K562 (cell line): Measurements from ENCODE around the gene PTPRT. TPM values are rescaled to one million over a fixed set of nuclear protein-coding genes. Genes with fewer than 3 reads are reported as not detected.

ENCODE experiments used
- ATAC-seq: fragments of 200-7000 bp; cut with Tn5 transposase; 3 replicates; pipeline ENCODE4 v1.9.1; 2020; ENCODE audit warnings: moderate library complexity
- BruUV-seq: library from RNA; stranded (reverse); fragments of 400-500 nt; replicated peaks from 2 replicates; lab custom pipeline; 2021; lab: Mats Ljungman, UMichigan
- CTCF ChIA-PET: fragments of 300-600 bp; formaldehyde crosslinking; extraction: SDS; loops from one replicate; lab custom pipeline; 2021; ENCODE audit warnings: low intra/inter-chr PET ratio; lab: Yijun Ruan, JAX
- POLR2A ChIA-PET: fragments of 300-600, 350-650 bp; sonication (Branson Sonifier 250); formaldehyde crosslinking; extraction: SDS; loops from one replicate; lab custom pipeline; 2021; ENCODE audit warnings: antibody characterized with exemption, inconsistent platforms; lab: Yijun Ruan, JAX
- DNase-seq, 4 experiments: peaks; one replicate each; pipeline versions ENCODE4 v3.0.0 to v3.0.0-alpha.2; 2011 to 2018; ENCODE audit warnings: low spot score in 3 of 4, mixed read lengths in 3 of 4; ENCODE audit errors: extremely low read depth in 1 of 4
- FAIRE-seq: peaks from 2 replicates; lab custom pipeline; 2011; peaks lifted over from hg19 to GRCh38; lab: Jason Lieb, UNC
- H2AFZ ChIP-seq: 2 replicates; pipeline ENCODE4 v1.6.0; 2011; ENCODE audit warnings: low read depth, low read length, control low read depth, inconsistent platforms
- H3K27ac ChIP-seq: fragments of 200-600 bp; 3 replicates; pipeline ENCODE4 v1.8.0; 2011; ENCODE audit warnings: low read depth, mild to moderate bottlenecking, control low read depth, inconsistent platforms, low read length, moderate library complexity, mixed read lengths; ENCODE audit errors: extremely low read depth
- H3K27me3 ChIP-seq, 2 experiments: fragments of 300-600 bp in 1 of 2; 2 replicates in 1 of 2; 3 replicates in 1 of 2; pipeline versions ENCODE4 v1.6.0 to v1.8.0; 2011; ENCODE audit warnings: inconsistent platforms in 2 of 2, low read length in 2 of 2, mild to moderate bottlenecking in 1 of 2, mixed read lengths in 1 of 2, moderate library complexity in 1 of 2; ENCODE audit not compliant: control insufficient read depth in 2 of 2, insufficient read depth in 2 of 2
- H3K36me3 ChIP-seq: fragments of 300-600 bp; 3 replicates; pipeline ENCODE4 v1.8.0; 2011; ENCODE audit warnings: mild to moderate bottlenecking, low read length, inconsistent platforms; ENCODE audit not compliant: control insufficient read depth, insufficient read depth
- H3K4me1 ChIP-seq, 2 experiments: fragments of 200-600 bp in 1 of 2; replicated peaks in 1 of 2; 2 replicates in 1 of 2; 3 replicates in 1 of 2; pipeline versions ENCODE4 v1.5.1 to v1.8.0; 2011; ENCODE audit warnings: inconsistent platforms in 2 of 2, low read length in 2 of 2, mild to moderate bottlenecking in 1 of 2, mixed read lengths in 1 of 2, moderate library complexity in 1 of 2; ENCODE audit not compliant: control insufficient read depth in 2 of 2, insufficient read depth in 2 of 2
- H3K4me2 ChIP-seq: 2 replicates; pipeline ENCODE4 v1.6.1; 2011; ENCODE audit warnings: low read length, control low read depth, inconsistent platforms, mixed read lengths; ENCODE audit not compliant: insufficient read depth
- H3K4me3 ChIP-seq: fragments of 200-600 bp; sonication (generic), shearing (Covaris generic); 2 replicates; pipeline ENCODE4 v1.5.1; 2016; ENCODE audit warnings: control low read depth, inconsistent platforms
- H3K79me2 ChIP-seq: fragments of 200-600 bp; 3 replicates; pipeline ENCODE4 v1.8.0; 2011; ENCODE audit warnings: low read length, inconsistent platforms; ENCODE audit not compliant: control insufficient read depth, insufficient read depth
- H3K9ac ChIP-seq, 2 experiments: 2 replicates each; pipeline versions ENCODE4 v1.6.0 to v1.6.1; 2011; ENCODE audit warnings: low read depth in 2 of 2, low read length in 2 of 2, control low read depth in 1 of 2, inconsistent platforms in 1 of 2, mild to moderate bottlenecking in 1 of 2, mixed read lengths in 1 of 2; ENCODE audit not compliant: insufficient read depth in 1 of 2
- H3K9me1 ChIP-seq: one replicate; pipeline ENCODE4 v1.6.0; 2011; ENCODE audit warnings: inconsistent platforms, mild to moderate bottlenecking, low read length, moderate library complexity; ENCODE audit not compliant: control insufficient read depth, insufficient read depth
- H3K9me3 ChIP-seq: replicated peaks from 2 replicates; pipeline ENCODE4 v1.5.1; 2011; ENCODE audit warnings: low read depth, low read length, inconsistent platforms; ENCODE audit not compliant: control insufficient read depth, insufficient read depth
- H4K20me1 ChIP-seq: replicated peaks from 2 replicates; pipeline ENCODE4 v1.6.1; 2011; ENCODE audit warnings: low read length, inconsistent platforms, mixed read lengths; ENCODE audit not compliant: control insufficient read depth, insufficient read depth
- ARID1B ChIP-seq: fragments of 450-650 bp; IDR thresholded peaks from 2 replicates; pipeline ENCODE4 v1.6.1; 2016; ENCODE audit warnings: antibody characterized with exemption, mild to moderate bottlenecking, inconsistent platforms
- ERF ChIP-seq: fragments of 450-650 bp; formaldehyde crosslinking; IDR thresholded peaks from 2 replicates; pipeline ENCODE4 v1.4.0; 2020; ENCODE audit warnings: mild to moderate bottlenecking, mixed read lengths
- KHSRP ChIP-seq: fragments of 450-650 bp; IDR thresholded peaks from 2 replicates; pipeline ENCODE4 v1.6.1; 2017
- KLF16 ChIP-seq: IDR thresholded peaks from 2 replicates; pipeline ENCODE4 v1.6.1; 2016; ENCODE audit warnings: antibody characterized with exemption
- PML ChIP-seq: IDR thresholded peaks from 2 replicates; pipeline ENCODE4 v1.6.1; 2012; ENCODE audit warnings: low read length, inconsistent platforms
- SP1 ChIP-seq: sonication (generic); formaldehyde crosslinking; IDR thresholded peaks from 2 replicates; pipeline ENCODE4 v1.8.1; 2022; ENCODE audit warnings: mild to moderate bottlenecking, missing genetic modification reagents
- TAL1 ChIP-seq: fragments of 450-650 bp; IDR thresholded peaks from 2 replicates; pipeline ENCODE4 v1.6.1; 2016; ENCODE audit warnings: mild to moderate bottlenecking
- WGBS: fragments of 100-300 bp; shearing (Covaris generic); methylation state at CpG from one replicate; pipeline ENCODE4 v1.1.6; 2016; ENCODE audit warnings: low coverage, mixed read lengths; ENCODE audit not compliant: insufficient coverage; ENCODE audit errors: missing lambda C conversion rate; 5-methylcytosine and 5-hydroxymethylcytosine counted together
- in situ Hi-C: fragments of 300-500 bp; cut with MboI; formaldehyde crosslinking; loops from 4 replicates; pipeline ENCODE4 v1.15.0; 2018; ENCODE audit warnings: inconsistent platforms, mixed read lengths
- intact Hi-C: fragments of 100-400 bp; cut with micrococcal nuclease; formaldehyde crosslinking; loops from 2 replicates; pipeline ENCODE4 v1.14.2; 2022
- polyA plus RNA-seq, 8 experiments: library from polyadenylated mRNA; depleted of rRNA in 4 of 8; stranded (reverse) in 5 of 8; unstranded in 3 of 8; fragments of >200 nt; fragmentation: Nextera tagmentation in 2 of 8; fragmentation: Illumina TruSeq in 1 of 8; extraction: Ambion mirVana in 2 of 8; extraction: Trizol in 1 of 8; gene quantifications; 2 replicates each; pipeline versions ENCODE4 v1.2.1 to v1.2.3, GENCODE V29; 2011 to 2014; ENCODE audit warnings: inconsistent platforms in 1 of 8, missing spikeins in 1 of 8
- total RNA-seq, 7 experiments: library from RNA; depleted of rRNA in 6 of 7; stranded (reverse); fragments of >200 nt in 6 of 7; fragmentation: Illumina TruSeq in 2 of 7; extraction: Trizol in 2 of 7; gene quantifications; 2 replicates each; pipeline versions ENCODE4 v1.2.1 to v1.2.3, GENCODE V29; 2011 to 2021; ENCODE audit warnings: low replicate concordance in 1 of 7
- TF ChIP-seq, protein P1 (sequence below): fragments of 450-650 bp; IDR thresholded peaks from 2 replicates; pipeline ENCODE4 v1.6.1; 2016; ENCODE audit warnings: borderline replicate concordance
- TF ChIP-seq, protein P2 (sequence below): IDR thresholded peaks from 3 replicates; pipeline ENCODE4 v1.6.1; 2011; ENCODE audit warnings: borderline replicate concordance, mild to moderate bottlenecking, moderate library complexity; ENCODE audit not compliant: insufficient read length; ENCODE audit errors: extremely low read depth
- TF ChIP-seq, protein P3 (sequence below): fragments of 250-450 bp; sonication (Bioruptor Pico); IDR thresholded peaks from 2 replicates; pipeline ENCODE4 v1.8.0; 2021; ENCODE audit warnings: borderline replicate concordance, mild to moderate bottlenecking, moderate library complexity; ENCODE audit not compliant: poor library complexity, severe bottlenecking

Gene PTPRT
- total and polyA plus RNA-seq, 9 of the 15 experiments (the other 6 are each of a cell fraction or from before 2014, with no cell fraction given) = not detected

DNA sequence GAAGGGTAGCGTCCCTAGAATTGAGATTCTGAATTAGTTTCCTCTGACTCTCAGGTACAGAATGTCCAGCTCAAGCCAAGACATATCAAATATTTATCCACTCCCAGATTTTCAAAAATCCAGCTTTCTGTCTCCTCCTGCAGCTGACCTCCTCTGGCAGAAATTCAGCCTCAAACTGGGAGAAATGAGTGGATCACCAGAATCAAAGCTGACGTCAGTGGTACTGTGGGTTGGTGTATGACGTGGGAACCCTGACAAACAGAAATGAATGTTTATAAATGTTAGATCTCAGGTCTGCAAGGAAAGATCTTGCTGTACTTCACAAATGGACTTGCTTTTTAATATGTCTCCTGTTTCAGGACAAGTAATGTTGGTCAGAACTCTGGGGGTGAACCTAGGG, 595.0 kb downstream of the PTPRT start:
- in situ Hi-C loops = no loop called here
- Histone ChIP-seq H4K20me1 (no peaks in the 10 kb centered on the region), H3K4me1 (no peaks in the 10 kb centered on the region), H3K27ac (no peak overlapping the region), H3K9ac (no peak overlapping the region), H3K4me2 (no peak overlapping the region), H3K9me3 (no peaks in the 10 kb centered on the region)
- WGBS = 0% methylated on average over 2 of the region's 3 CpGs
- no peak for ATAC-seq
- POLR2A ChIA-PET = no interaction called here
- TF ChIP-seq PML = no peak
- TF ChIP-seq SP1 = no peak
- TF ChIP-seq, all 486 proteins: peak for 0
- BruUV-seq = no TSS peak
- H3K79me2 ChIP-seq = no peaks in the 10 kb centered on the region
- CTCF ChIA-PET = no interaction called here
- FAIRE-seq (no peak), DNase-seq (no peak)
- H3K4me3 ChIP-seq = no peak overlapping the region
- H3K9me1 ChIP-seq = no peaks in the 10 kb centered on the region
- H3K27me3 ChIP-seq = no peaks in the 10 kb centered on the region
- H2AFZ ChIP-seq = no peak overlapping the region
- H3K36me3 ChIP-seq = no peaks in the 10 kb centered on the region
- intact Hi-C loops = no loop called here

GRCh38 chr20:42594011-42594410, 595.7 kb downstream of the PTPRT start:
- POLR2A ChIA-PET = no interaction called here
- no peak for DNase-seq
- in situ Hi-C loops = no loop called here
- TF ChIP-seq, protein P1, sequence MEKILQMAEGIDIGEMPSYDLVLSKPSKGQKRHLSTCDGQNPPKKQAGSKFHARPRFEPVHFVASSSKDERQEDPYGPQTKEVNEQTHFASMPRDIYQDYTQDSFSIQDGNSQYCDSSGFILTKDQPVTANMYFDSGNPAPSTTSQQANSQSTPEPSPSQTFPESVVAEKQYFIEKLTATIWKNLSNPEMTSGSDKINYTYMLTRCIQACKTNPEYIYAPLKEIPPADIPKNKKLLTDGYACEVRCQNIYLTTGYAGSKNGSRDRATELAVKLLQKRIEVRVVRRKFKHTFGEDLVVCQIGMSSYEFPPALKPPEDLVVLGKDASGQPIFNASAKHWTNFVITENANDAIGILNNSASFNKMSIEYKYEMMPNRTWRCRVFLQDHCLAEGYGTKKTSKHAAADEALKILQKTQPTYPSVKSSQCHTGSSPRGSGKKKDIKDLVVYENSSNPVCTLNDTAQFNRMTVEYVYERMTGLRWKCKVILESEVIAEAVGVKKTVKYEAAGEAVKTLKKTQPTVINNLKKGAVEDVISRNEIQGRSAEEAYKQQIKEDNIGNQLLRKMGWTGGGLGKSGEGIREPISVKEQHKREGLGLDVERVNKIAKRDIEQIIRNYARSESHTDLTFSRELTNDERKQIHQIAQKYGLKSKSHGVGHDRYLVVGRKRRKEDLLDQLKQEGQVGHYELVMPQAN = no peak
- no peak for TF ChIP-seq KLF16
- TF ChIP-seq ERF (CRISPR knock-in tag) = no peak
- TF ChIP-seq, protein P2, sequence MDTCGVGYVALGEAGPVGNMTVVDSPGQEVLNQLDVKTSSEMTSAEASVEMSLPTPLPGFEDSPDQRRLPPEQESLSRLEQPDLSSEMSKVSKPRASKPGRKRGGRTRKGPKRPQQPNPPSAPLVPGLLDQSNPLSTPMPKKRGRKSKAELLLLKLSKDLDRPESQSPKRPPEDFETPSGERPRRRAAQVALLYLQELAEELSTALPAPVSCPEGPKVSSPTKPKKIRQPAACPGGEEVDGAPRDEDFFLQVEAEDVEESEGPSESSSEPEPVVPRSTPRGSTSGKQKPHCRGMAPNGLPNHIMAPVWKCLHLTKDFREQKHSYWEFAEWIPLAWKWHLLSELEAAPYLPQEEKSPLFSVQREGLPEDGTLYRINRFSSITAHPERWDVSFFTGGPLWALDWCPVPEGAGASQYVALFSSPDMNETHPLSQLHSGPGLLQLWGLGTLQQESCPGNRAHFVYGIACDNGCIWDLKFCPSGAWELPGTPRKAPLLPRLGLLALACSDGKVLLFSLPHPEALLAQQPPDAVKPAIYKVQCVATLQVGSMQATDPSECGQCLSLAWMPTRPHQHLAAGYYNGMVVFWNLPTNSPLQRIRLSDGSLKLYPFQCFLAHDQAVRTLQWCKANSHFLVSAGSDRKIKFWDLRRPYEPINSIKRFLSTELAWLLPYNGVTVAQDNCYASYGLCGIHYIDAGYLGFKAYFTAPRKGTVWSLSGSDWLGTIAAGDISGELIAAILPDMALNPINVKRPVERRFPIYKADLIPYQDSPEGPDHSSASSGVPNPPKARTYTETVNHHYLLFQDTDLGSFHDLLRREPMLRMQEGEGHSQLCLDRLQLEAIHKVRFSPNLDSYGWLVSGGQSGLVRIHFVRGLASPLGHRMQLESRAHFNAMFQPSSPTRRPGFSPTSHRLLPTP = no peak
- no peak for TF ChIP-seq KHSRP
- no peak for TF ChIP-seq ARID1B
- TF ChIP-seq, protein P3, sequence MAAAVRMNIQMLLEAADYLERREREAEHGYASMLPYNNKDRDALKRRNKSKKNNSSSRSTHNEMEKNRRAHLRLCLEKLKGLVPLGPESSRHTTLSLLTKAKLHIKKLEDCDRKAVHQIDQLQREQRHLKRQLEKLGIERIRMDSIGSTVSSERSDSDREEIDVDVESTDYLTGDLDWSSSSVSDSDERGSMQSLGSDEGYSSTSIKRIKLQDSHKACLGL (CRISPR knock-in tag) = no peak
- TF ChIP-seq TAL1 = no peak

More at GRCh38 chr20:42594011-42594410, 595.7 kb downstream of the PTPRT start:
- Histone ChIP-seq H3K27me3 (no peaks in the 10 kb centered on the region), H3K4me2 (no peak overlapping the region), H3K9me1 (no peaks in the 10 kb centered on the region), H3K9ac (no peak overlapping the region), H2AFZ (no peak overlapping the region), H4K20me1 (no peaks in the 10 kb centered on the region), H3K4me1 (no peaks in the 10 kb centered on the region), H3K36me3 (no peaks in the 10 kb centered on the region), H3K4me3 (no peak overlapping the region), H3K79me2 (no peaks in the 10 kb centered on the region), H3K9me3 (no peaks in the 10 kb centered on the region), H3K27ac (no peak overlapping the region)
- no TSS peak for BruUV-seq
- CTCF ChIA-PET = no interaction called here
- intact Hi-C loops = no loop called here
- 0% methylated on average over 6 of the region's 7 CpGs for whole genome bisulfite sequencing
- no peak for ATAC-seq
- FAIRE-seq = no peak
